NB4 (cell line): ENCODE results near the gene CAT.

Source experiments
- DNase-seq: peaks from one replicate; pipeline ENCODE4 v3.0.0; 2010; ENCODE audit warnings: low read depth
- H3K4me3 ChIP-seq: one replicate; pipeline ENCODE4 v1.5.1; 2011; ENCODE audit warnings: mild to moderate bottlenecking, low read depth, low read length, moderate library complexity
- MAX ChIP-seq: IDR thresholded peaks from 2 replicates; pipeline ENCODE4 v1.6.1; 2011; ENCODE audit warnings: low read depth, low read length
- MYC ChIP-seq: IDR thresholded peaks from 2 replicates; pipeline ENCODE4 v1.6.1; 2011; ENCODE audit warnings: low read depth, low read length
- POLR2A ChIP-seq: IDR thresholded peaks from 2 replicates; pipeline ENCODE4 v1.6.1; 2011; ENCODE audit warnings: mild to moderate bottlenecking; ENCODE audit not compliant: insufficient read length; ENCODE audit errors: extremely low read depth
- TF ChIP-seq, protein P1 (sequence below): IDR thresholded peaks from one replicate; pipeline ENCODE4 v1.5.1; 2012; ENCODE audit warnings: low read depth, low read length

CAT gene

DNA sequence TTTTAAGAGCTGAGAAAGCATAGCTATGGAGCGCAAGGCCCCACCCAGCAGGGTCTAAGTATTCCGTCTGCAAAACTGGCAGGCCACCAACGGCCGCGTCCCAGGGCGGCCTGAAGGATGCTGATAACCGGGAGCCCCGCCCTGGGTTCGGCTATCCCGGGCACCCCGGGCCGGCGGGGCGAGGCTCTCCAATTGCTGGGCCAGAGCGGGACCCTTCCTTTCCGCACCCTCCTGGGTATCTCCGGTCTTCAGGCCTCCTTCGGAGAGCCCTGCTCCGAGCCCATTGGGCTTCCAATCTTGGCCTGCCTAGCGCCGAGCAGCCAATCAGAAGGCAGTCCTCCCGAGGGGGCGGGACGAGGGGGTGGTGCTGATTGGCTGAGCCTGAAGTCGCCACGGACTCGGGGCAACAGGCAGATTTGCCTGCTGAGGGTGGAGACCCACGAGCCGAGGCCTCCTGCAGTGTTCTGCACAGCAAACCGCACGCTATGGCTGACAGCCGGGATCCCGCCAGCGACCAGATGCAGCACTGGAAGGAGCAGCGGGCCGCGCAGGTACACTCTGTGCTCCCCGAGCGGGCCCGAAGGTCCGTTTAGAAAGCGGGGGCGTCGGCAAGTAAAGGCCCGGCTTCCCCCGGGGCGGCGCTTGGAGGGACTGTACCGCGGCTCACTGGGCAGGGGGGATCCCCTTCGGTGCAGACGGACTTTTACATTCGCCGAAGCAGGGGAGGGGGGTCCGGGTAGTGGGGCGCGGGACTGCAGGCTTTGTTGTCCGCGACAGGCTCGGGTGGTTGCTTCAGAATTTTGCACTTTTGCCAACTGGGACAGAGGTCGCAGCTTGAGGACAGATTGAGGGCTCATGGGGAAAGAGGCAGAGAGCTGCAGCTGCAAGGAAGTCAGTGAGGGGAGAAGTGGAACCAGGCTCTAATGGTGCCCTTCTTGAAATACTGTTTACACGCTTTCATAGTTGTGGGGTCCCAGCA is at the start of gene CAT:
CAT (plus strand) TSS at position 406 of the 979 bp plus-strand sequence; CDS start at position 486, 80 bp downstream.
- peak within 1 kb of the TSS; percentile 95 for H3K4me3 ChIP-seq
- TF ChIP-seq MYC = peak; percentile 55; the same call in 1 of the 2 replicates
- TF ChIP-seq, protein P1, sequence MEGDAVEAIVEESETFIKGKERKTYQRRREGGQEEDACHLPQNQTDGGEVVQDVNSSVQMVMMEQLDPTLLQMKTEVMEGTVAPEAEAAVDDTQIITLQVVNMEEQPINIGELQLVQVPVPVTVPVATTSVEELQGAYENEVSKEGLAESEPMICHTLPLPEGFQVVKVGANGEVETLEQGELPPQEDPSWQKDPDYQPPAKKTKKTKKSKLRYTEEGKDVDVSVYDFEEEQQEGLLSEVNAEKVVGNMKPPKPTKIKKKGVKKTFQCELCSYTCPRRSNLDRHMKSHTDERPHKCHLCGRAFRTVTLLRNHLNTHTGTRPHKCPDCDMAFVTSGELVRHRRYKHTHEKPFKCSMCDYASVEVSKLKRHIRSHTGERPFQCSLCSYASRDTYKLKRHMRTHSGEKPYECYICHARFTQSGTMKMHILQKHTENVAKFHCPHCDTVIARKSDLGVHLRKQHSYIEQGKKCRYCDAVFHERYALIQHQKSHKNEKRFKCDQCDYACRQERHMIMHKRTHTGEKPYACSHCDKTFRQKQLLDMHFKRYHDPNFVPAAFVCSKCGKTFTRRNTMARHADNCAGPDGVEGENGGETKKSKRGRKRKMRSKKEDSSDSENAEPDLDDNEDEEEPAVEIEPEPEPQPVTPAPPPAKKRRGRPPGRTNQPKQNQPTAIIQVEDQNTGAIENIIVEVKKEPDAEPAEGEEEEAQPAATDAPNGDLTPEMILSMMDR = no peak
- peak; percentile 78 for TF ChIP-seq MAX
- peak; percentile 80 for TF ChIP-seq POLR2A
- peak; percentile 99 for DNase-seq

DNA sequence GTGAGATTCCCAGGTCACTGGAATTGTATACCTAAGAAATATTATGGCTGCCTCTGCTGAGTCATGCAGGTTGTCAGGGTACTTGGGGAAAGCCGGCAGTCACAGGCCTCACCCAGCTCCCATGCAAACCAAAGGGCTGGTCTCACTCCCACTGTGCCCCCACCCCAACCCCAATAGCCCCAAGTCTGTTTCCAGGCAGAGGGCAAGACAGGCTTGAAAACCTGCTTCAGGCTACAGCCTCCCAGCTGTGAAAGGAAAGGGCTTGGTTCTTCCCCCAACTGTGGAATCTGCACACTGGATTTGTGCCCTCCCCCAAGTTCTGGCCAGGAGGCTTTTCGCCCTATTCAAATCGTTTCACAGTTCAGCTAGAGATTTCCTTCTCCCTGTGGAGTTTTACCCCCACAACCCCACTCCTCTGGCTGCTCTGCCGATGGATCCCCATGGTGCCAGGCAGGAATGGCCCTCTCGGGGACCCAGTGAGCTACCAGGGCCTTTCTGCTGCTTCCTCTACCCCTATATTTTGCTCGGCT is 43.9 kb upstream of the CAT start:
- no peak for TF ChIP-seq MAX
- TF ChIP-seq POLR2A = no peak
- no peak for TF ChIP-seq MYC
- TF ChIP-seq, protein P1 = no peak
- H3K4me3 ChIP-seq = no peak overlapping the region
- no peak for DNase-seq

- no peak for DNase-seq
- TF ChIP-seq POLR2A = no peak
- TF ChIP-seq MYC = no peak
- no peak for TF ChIP-seq MAX
- TF ChIP-seq, protein P1 = no peak
- no peak overlapping the region for H3K4me3 ChIP-seq
Observed at GRCh38 chr11:34395916-34396550, 42.7 kb upstream of the CAT start.

DNA sequence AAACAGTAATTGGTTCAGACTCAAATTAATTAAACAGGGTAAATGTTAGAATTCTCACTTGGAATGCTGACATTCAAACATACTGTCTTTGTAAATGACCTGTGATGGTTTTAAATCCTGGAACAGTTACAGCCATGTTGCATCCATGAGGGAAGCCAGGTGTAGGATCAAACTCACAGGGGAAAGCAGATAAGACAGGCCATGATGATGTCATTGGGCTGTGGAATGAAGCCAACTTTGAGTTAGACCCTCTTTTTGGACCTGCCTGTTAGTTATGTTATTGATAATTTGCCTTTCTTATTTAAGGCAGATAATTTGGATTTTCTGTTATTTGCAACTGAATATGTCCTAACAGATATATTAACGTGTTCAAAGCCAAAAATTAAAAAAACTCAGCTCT is 41.6 kb upstream of the CAT start:
- no peak overlapping the region for H3K4me3 ChIP-seq
- TF ChIP-seq MAX (no peak), POLR2A (no peak), MYC (no peak)
- TF ChIP-seq, protein P1 = no peak
- DNase-seq = no peak

DNA sequence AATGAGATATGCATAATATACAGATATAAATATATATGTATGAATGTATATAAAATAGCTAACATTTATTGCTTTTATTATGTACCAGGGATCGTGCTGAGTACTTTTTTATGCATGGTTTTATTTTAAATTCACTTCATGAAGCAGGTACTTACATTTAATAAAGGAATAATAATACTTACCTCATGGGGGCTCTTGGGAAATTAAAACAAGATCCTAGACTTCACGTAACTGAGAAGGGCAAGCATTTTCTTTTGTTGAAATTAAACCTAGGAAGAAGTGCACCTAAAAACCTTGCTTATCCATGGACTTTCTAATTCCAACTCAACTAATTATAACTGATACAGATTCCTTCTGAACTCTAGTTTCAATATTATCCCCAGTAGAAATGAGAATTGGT is 40.9 kb upstream of the CAT start:
- no peak for TF ChIP-seq MAX
- TF ChIP-seq, protein P1 = no peak
- no peak for TF ChIP-seq MYC
- no peak for TF ChIP-seq POLR2A
- no peak for DNase-seq
- no peak overlapping the region for H3K4me3 ChIP-seq
